Transverse colon (tissue), 4 donors: Measurements from ENCODE around the gene INSYN2B. TPM values are rescaled to one million over a fixed set of nuclear protein-coding genes. Genes with fewer than 3 reads are reported as not detected.

Source experiments
- DNase-seq: peaks from one replicate; pipeline ENCODE4 v3.0.0-alpha.2; 2019
- H3K27ac ChIP-seq, 4 donors: fragments of 200-600 bp; sonication (generic); 2 replicates each; pipeline ENCODE4 v1.5.1; 2016 to 2018; ENCODE audit warnings: inconsistent platforms in 4 of 4
- H3K27me3 ChIP-seq: fragments of 200-600 bp; sonication (generic); 2 replicates; pipeline ENCODE4 v1.5.1; 2017; ENCODE audit warnings: inconsistent platforms
- H3K36me3 ChIP-seq, 4 donors: fragments of 200-600 bp; sonication (generic); 2 replicates each; pipeline ENCODE4 v1.5.1; 2017 to 2019; ENCODE audit warnings: inconsistent platforms in 4 of 4
- H3K4me1 ChIP-seq, 4 donors: fragments of 200-600 bp; sonication (generic); 2 replicates each; pipeline ENCODE4 v1.5.1; 2017 to 2020; ENCODE audit warnings: inconsistent platforms in 4 of 4
- H3K4me3 ChIP-seq, 4 donors: fragments of 200-600 bp; sonication (generic); 1 replicate in 1 of 4; 2 replicates in 3 of 4; pipeline versions ENCODE4 v1.5.1 to v1.6.1; 2017 to 2019; ENCODE audit warnings: inconsistent platforms in 4 of 4
- H3K9me3 ChIP-seq, 2 donors: fragments of 200-600 bp; sonication (generic); 2 replicates each; pipeline ENCODE4 v1.5.1; 2017 to 2019; ENCODE audit warnings: inconsistent platforms in 2 of 2
- CTCF ChIP-seq, 5 experiments: fragments of 200-600 bp in 3 of 5; fragments of 450-650 bp in 2 of 5; sonication (generic) in 3 of 5; IDR thresholded peaks; 1 replicate in 2 of 5; 2 replicates in 3 of 5; pipeline ENCODE4 v1.5.1; 2016 to 2017; ENCODE audit warnings: antibody characterized with exemption in 5 of 5, inconsistent platforms in 3 of 5, mild to moderate bottlenecking in 2 of 5, moderate library complexity in 1 of 5
- EP300 ChIP-seq: sonication (generic); formaldehyde crosslinking; IDR thresholded peaks from one replicate; pipeline ENCODE4 v1.6.1; 2017; ENCODE audit warnings: antibody characterized with exemption, low read depth
- POLR2A ChIP-seq: fragments of 450-650 bp; IDR thresholded peaks from one replicate; pipeline ENCODE4 v1.6.1; 2016; ENCODE audit warnings: antibody characterized with exemption, mild to moderate bottlenecking, moderate library complexity
- POLR2AphosphoS5 ChIP-seq, 3 donors: sonication (generic); formaldehyde crosslinking; IDR thresholded peaks; one replicate each; pipeline ENCODE4 v1.6.1; 2016; ENCODE audit warnings: antibody characterized with exemption in 3 of 3
- WGBS, 2 donors: methylation state at CpG; one replicate each; pipeline ENCODE4 v1.1.5; 2018; ENCODE audit warnings: low coverage in 1 of 2; 5-methylcytosine and 5-hydroxymethylcytosine counted together
- in situ Hi-C, 4 donors: fragments of 200-750 bp; cut with MboI; loops; one replicate each; pipeline versions ENCODE4 v1.15.0 to v1.15.1; 2017; ENCODE audit warnings: low sequenced_read_pairs in 3 of 4, low pct_ligation_motif_present in 1 of 4, low pct_unique_long_range_greater_than_20kb in 1 of 4
- intact Hi-C: fragments of 100-400 bp; cut with DNase I; formaldehyde crosslinking; loops from one replicate; pipeline ENCODE4 v1.15.1; 2023; ENCODE audit warnings: low total_unique reads
- total RNA-seq, 4 donors: library from RNA; depleted of rRNA; stranded (reverse); fragments of >200 nt; gene quantifications; one replicate each; pipeline ENCODE4 v1.1.0, GENCODE V29; 2016

The INSYN2B gene
- total RNA-seq, 4 donors from 2014 or later = not detected

GRCh38 chr5:169906745-169907649, 73.3 kb downstream of the INSYN2B start:
- WGBS, 2 donors = 80 to 86% methylated on average over 4 to 8 of the region's 8 CpGs
- no peak for DNase-seq

GRCh38 chr5:169905017-169905416, 75.3 kb downstream of the INSYN2B start:
- Histone ChIP-seq H3K4me1 (no peaks in the 10 kb centered on the region), H3K4me3 (no peak overlapping the region), H3K27me3 (no peaks in the 10 kb centered on the region), H3K9me3 (no peaks in the 10 kb centered on the region), H3K36me3 (no peaks in the 10 kb centered on the region), H3K27ac (no peak overlapping the region)
- TF ChIP-seq EP300 (no peak), POLR2AphosphoS5 (IDR thresholded peaks at IDR 0.05) (no peak), CTCF (IDR thresholded peaks at IDR 0.05) (no peak), POLR2A (no peak)
- in situ Hi-C loops = no loop called here
- intact Hi-C loops = no loop called here
- DNase-seq = no peak
- WGBS, 2 donors = 83 to 92% methylated on average over 1 of the region's 1 CpG

More at GRCh38 chr5:169906745-169907649, 73.3 kb downstream of the INSYN2B start:
- H3K27ac ChIP-seq = no peak overlapping the region
- no peak overlapping the region for H3K4me3 ChIP-seq
- in situ Hi-C loops = no loop called here
- H3K27me3 ChIP-seq = no peaks in the 10 kb centered on the region
- H3K36me3 ChIP-seq = no peaks in the 10 kb centered on the region
- TF ChIP-seq CTCF (IDR thresholded peaks at IDR 0.05) = no peak
- TF ChIP-seq EP300 = no peak
- TF ChIP-seq POLR2AphosphoS5 (IDR thresholded peaks at IDR 0.05) = no peak
- no peak for TF ChIP-seq POLR2A
- H3K9me3 ChIP-seq = no peaks in the 10 kb centered on the region
- intact Hi-C loops = no loop called here
- H3K4me1 ChIP-seq = no peaks in the 10 kb centered on the region

GRCh38 chr5:169904508-169904907, 75.8 kb downstream of the INSYN2B start:
- H3K27me3 ChIP-seq = no peaks in the 10 kb centered on the region
- H3K4me1 ChIP-seq = no peaks in the 10 kb centered on the region
- in situ Hi-C loops = no loop called here
- intact Hi-C loops = no loop called here
- TF ChIP-seq CTCF (IDR thresholded peaks at IDR 0.05) (no peak), POLR2AphosphoS5 (IDR thresholded peaks at IDR 0.05) (no peak)
- no peak overlapping the region for H3K27ac ChIP-seq
- WGBS, 2 donors = 66% methylated on average over 5 of the region's 5 CpGs; no CpG with 5 or more reads in 1 of the 2 donors
- no peak for DNase-seq
- no peak overlapping the region for H3K4me3 ChIP-seq
- no peaks in the 10 kb centered on the region for H3K36me3 ChIP-seq
- no peaks in the 10 kb centered on the region for H3K9me3 ChIP-seq

GRCh38 chr5:169904059-169904458, 76.2 kb downstream of the INSYN2B start:
- DNase-seq = no peak
- in situ Hi-C loops (no loop called here), intact Hi-C loops (no loop called here)
- H3K4me1 ChIP-seq = no peaks in the 10 kb centered on the region
- WGBS, 2 donors = 65% methylated on average over 2 of the region's 2 CpGs; no CpG with 5 or more reads in 1 of the 2 donors
- TF ChIP-seq EP300 (no peak), POLR2A (no peak), POLR2AphosphoS5 (IDR thresholded peaks at IDR 0.05) (no peak), CTCF (IDR thresholded peaks at IDR 0.05) (no peak)
- H3K27me3 ChIP-seq = no peaks in the 10 kb centered on the region
- no peak overlapping the region for H3K4me3 ChIP-seq
- H3K36me3 ChIP-seq = no peaks in the 10 kb centered on the region
- H3K27ac ChIP-seq = no peak overlapping the region
- no peaks in the 10 kb centered on the region for H3K9me3 ChIP-seq
